ENCODE data around the gene GMDS.

Gene GMDS

GRCh38 chr6:1806935-1807334 lies 438.5 kb downstream of the GMDS start:
- Histone ChIP-seq H3K27me3 (no peaks in the 10 kb centered on the region), H3K36me3 (no peaks in the 10 kb centered on the region), H3K27ac (no peak overlapping the region), H3K9me3 (no peaks in the 10 kb centered on the region), H3K4me1 (peaks cover 0 to 33% (median 5%) of the 10 kb centered on the region in 4 donors), H3K4me3 (no peak overlapping the region)
- DNase-seq = no peak
- intact Hi-C loops (cut with DNase I; ENCODE audit: low total_unique reads) = no loop called here
- TF ChIP-seq, protein P1, sequence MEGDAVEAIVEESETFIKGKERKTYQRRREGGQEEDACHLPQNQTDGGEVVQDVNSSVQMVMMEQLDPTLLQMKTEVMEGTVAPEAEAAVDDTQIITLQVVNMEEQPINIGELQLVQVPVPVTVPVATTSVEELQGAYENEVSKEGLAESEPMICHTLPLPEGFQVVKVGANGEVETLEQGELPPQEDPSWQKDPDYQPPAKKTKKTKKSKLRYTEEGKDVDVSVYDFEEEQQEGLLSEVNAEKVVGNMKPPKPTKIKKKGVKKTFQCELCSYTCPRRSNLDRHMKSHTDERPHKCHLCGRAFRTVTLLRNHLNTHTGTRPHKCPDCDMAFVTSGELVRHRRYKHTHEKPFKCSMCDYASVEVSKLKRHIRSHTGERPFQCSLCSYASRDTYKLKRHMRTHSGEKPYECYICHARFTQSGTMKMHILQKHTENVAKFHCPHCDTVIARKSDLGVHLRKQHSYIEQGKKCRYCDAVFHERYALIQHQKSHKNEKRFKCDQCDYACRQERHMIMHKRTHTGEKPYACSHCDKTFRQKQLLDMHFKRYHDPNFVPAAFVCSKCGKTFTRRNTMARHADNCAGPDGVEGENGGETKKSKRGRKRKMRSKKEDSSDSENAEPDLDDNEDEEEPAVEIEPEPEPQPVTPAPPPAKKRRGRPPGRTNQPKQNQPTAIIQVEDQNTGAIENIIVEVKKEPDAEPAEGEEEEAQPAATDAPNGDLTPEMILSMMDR (IDR thresholded peaks at IDR 0.05) = no peak

GRCh38 chr6:1802491-1803395 lies 442.7 kb downstream of the GMDS start:
- TF ChIP-seq, protein P1 (IDR thresholded peaks at IDR 0.05) = no peak
- Histone ChIP-seq H3K9me3 (no peaks in the 10 kb centered on the region), H3K36me3 (no peaks in the 10 kb centered on the region), H3K27me3 (no peaks in the 10 kb centered on the region), H3K27ac (peak overlapping the region; percentile 64 to 74), H3K4me1 (peaks cover 0 to 47% (median 8%) of the 10 kb centered on the region in 4 donors), H3K4me3 (peak overlapping the region; percentile 17 to 30)
- no peak for DNase-seq
- intact Hi-C loops (cut with DNase I; ENCODE audit: low total_unique reads) = no loop called here

DNA sequence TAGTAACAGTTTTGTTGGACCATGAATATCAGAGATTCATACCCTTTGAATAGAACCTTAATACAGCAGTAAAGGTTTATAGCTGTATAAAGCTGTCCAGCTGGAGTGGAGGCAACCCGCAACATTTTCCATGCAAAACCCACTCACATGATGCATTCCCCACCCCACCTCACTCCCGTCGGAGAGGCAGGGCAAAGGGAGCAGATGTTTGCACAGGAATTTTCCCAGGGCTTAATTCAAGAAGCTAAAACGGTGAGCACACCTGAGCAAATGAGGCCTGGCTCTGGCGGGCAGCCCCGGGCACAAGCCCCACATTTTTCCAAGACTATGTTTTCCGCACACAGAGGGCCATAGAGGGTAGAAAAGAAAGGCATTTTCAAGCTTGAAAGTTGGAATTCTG lies 444.0 kb downstream of the GMDS start:
- no peaks in the 10 kb centered on the region for H3K9me3 ChIP-seq
- peaks cover 0 to 40% (median 8%) of the 10 kb centered on the region in 4 donors for H3K4me1 ChIP-seq
- TF ChIP-seq, protein P1 (IDR thresholded peaks at IDR 0.05) = no peak
- H3K27ac ChIP-seq = peak overlapping the region; percentile 64 to 74
- no peaks in the 10 kb centered on the region for H3K27me3 ChIP-seq
- no peak overlapping the region for H3K4me3 ChIP-seq
- no peaks in the 10 kb centered on the region for H3K36me3 ChIP-seq
- intact Hi-C loops (cut with DNase I; ENCODE audit: low total_unique reads) = no loop called here
- DNase-seq = no peak

GRCh38 chr6:1800845-1801244 lies 444.6 kb downstream of the GMDS start:
- DNase-seq = no peak
- H3K9me3 ChIP-seq = no peaks in the 10 kb centered on the region
- no peaks in the 10 kb centered on the region for H3K36me3 ChIP-seq
- H3K27ac ChIP-seq = peak overlapping the region; percentile 64 to 74
- H3K4me1 ChIP-seq = peaks cover 0 to 34% (median 8%) of the 10 kb centered on the region in 4 donors
- TF ChIP-seq, protein P1 (IDR thresholded peaks at IDR 0.05) = no peak
- intact Hi-C loops (cut with DNase I; ENCODE audit: low total_unique reads) = no loop called here
- H3K27me3 ChIP-seq = no peaks in the 10 kb centered on the region
- no peak overlapping the region for H3K4me3 ChIP-seq

DNA sequence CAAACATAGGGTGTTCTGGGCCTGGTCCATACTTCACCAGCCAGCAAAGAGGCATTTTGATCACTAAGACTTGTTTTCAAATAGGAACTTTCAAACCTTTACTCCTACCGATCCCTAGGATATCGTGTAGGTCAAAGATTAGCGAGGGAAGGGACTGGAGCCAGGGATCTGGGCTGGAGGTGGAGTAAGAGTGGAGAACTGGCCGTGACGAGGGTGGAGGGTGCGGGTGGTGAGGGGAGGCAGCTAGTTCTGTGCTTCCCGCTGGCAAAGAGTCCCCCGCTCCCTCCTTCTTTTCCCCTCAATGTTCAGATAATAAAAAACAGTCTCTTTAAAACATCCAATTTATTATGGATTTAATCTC lies 446.5 kb downstream of the GMDS start:
- H3K4me1 ChIP-seq = peaks cover 0 to 34% (median 8%) of the 10 kb centered on the region in 4 donors
- H3K36me3 ChIP-seq = no peaks in the 10 kb centered on the region
- no peaks in the 10 kb centered on the region for H3K27me3 ChIP-seq
- intact Hi-C loops (cut with DNase I; ENCODE audit: low total_unique reads) = no loop called here
- TF ChIP-seq, protein P1 (IDR thresholded peaks at IDR 0.05) = no peak
- no peak for DNase-seq
- peak overlapping the region in 1 of 2 donors; percentile 6 for H3K27ac ChIP-seq
- H3K4me3 ChIP-seq = no peak overlapping the region
- H3K9me3 ChIP-seq = no peaks in the 10 kb centered on the region

All from tibial artery (tissue), 4 donors.